Measurements from ENCODE around the gene KCNJ4. TPM values are rescaled to one million over a fixed set of nuclear protein-coding genes. Genes with fewer than 3 reads are reported as not detected.

The KCNJ4 gene
- total RNA-seq, 4 donors from 2014 or later: 0.28 to 0.84 TPM; not detected in 2

- TF ChIP-seq, protein P1, sequence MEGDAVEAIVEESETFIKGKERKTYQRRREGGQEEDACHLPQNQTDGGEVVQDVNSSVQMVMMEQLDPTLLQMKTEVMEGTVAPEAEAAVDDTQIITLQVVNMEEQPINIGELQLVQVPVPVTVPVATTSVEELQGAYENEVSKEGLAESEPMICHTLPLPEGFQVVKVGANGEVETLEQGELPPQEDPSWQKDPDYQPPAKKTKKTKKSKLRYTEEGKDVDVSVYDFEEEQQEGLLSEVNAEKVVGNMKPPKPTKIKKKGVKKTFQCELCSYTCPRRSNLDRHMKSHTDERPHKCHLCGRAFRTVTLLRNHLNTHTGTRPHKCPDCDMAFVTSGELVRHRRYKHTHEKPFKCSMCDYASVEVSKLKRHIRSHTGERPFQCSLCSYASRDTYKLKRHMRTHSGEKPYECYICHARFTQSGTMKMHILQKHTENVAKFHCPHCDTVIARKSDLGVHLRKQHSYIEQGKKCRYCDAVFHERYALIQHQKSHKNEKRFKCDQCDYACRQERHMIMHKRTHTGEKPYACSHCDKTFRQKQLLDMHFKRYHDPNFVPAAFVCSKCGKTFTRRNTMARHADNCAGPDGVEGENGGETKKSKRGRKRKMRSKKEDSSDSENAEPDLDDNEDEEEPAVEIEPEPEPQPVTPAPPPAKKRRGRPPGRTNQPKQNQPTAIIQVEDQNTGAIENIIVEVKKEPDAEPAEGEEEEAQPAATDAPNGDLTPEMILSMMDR (IDR thresholded peaks at IDR 0.05): no peak
- ATAC-seq (ENCODE audit: low FRiP score): no peak
- DNase-seq (ENCODE audit: low spot score): no peak
These were observed 23.6 kb downstream of the KCNJ4 start for GRCh38 chr22:38431266-38432010.

DNA sequence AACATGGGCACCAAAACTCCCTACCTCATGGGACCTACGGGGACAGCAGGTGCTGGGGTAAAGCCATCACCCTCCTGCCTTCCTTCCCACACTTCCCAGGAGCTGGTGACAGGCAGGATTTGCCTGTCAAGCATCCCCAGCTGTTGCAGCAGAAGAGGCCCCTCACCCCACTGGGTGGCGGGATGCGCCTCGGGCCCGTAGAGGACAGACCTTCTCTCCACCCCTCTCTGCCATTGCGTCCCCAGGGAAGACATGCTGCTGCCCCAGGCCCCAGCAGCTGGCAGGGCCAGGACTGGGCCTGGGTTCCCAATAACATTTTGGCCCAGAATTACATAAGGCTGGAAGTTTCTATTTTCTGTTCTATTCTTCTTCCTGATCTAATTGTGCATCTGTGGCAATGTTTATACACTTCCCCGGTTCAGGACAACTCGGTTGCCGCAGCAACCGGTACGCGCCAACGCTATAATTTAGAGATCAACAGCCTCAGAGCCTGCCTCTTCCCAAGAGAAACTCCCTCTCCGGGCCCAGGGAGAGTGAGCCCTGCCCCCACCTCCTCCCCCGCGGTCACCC lies 25.4 kb downstream of the KCNJ4 start:
- TF ChIP-seq, protein P1 (IDR thresholded peaks at IDR 0.05): no peak
- ATAC-seq (ENCODE audit: low FRiP score) (no peak), DNase-seq (ENCODE audit: low spot score) (no peak)

DNA sequence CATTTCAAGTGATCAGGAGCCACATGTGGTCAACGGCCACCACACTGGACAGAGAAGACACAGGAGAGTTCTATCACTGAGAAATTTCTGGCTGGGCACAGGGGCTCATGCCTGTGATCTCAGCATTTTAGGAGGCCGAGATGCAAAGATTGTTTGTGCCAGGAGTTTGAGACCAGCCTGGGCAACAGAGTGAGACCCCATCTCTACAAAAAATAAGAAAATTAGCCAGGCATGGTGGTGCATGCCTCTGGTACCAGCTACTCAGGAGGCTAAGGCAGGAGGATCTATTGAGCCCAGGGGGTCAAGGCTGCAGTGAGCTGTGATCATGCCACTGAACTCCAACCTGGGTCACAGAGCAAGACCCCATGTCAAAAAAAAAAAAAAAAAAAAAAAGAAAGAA lies 26.3 kb downstream of the KCNJ4 start:
- ATAC-seq (ENCODE audit: low FRiP score): no peak

DNA sequence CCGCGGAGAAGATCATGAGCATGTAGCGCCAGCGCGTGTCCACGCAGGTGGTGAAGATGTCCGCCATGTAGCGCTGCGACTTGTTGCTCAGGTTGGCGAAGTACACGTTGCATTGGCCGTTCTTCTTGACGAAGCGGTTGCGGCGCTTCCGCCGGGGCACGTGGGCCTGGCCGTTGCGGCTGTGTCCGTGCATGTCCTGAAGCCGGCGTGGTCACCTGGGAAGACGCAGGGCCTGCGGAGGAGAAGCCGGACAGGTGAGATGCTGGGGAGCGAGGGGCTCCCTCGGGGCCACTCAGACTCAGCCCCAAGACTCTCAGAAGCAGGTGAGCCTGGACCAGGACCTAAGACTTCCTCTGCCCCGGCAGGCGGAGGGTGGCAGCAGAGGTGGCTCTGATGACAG lies 27.1 kb downstream of the KCNJ4 start:
- TF ChIP-seq, protein P1 (IDR thresholded peaks at IDR 0.05): no peak
- DNase-seq (ENCODE audit: low spot score): no peak
- ATAC-seq (ENCODE audit: low FRiP score): no peak

More for the DNA sequence above, 26.3 kb downstream of the KCNJ4 start:
- TF ChIP-seq, protein P1 (IDR thresholded peaks at IDR 0.05): no peak
- no peak for DNase-seq (ENCODE audit: low spot score)

GRCh38 chr22:38427465-38427864 lies 27.5 kb downstream of the KCNJ4 start:
- TF ChIP-seq, protein P1 (IDR thresholded peaks at IDR 0.05): no peak
- no peak for ATAC-seq (ENCODE audit: low FRiP score)
- DNase-seq (ENCODE audit: low spot score): no peak

DNA sequence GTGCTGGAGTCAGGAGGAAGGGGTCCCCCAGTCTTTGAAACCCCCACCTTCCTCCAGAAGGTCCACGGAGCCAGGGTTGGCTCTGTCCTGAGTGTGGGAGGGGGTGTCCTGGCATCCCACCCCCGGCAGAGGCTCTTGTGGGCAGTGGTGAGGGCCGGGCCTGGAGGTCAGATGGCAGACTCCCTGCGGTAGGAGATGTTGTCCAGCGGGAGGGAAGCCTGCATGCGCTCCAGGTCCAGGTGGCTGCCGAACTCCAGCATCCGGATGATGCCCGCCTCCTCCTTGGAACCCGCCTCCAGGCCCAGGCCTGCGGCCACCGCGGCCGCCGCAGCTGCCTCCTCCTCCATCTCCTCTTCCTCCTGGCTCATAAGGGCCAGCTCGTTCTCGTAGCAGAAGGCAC lies 28.4 kb downstream of the KCNJ4 start:
- DNase-seq (ENCODE audit: low spot score) (no peak), ATAC-seq (ENCODE audit: low FRiP score) (no peak)
- TF ChIP-seq, protein P1 (IDR thresholded peaks at IDR 0.05): no peak
